A673 (cell line): ENCODE results near the gene SLC39A8. TPM values are rescaled to one million over a fixed set of nuclear protein-coding genes. Genes with fewer than 3 reads are reported as not detected.
"Not testable (repeated sequence)": the region's sequence is repeated elsewhere in the genome, so short reads cannot be mapped to it uniquely, and the experiment has no call there.

Experiments used
- BruUV-seq: library from RNA; stranded (reverse); fragments of 400-500 nt; replicated peaks from 2 replicates; lab custom pipeline; 2021; lab: Mats Ljungman, UMichigan
- CTCF ChIA-PET: fragments of 300-600 bp; sonication (Branson Sonifier 250); formaldehyde crosslinking; loops from one replicate; lab custom pipeline; 2022; ENCODE audit warnings: antibody characterized with exemption; lab: Charles Lee
- POLR2A ChIA-PET: fragments of 300-600 bp; sonication (Branson Sonifier 250); formaldehyde crosslinking; loops from one replicate; lab custom pipeline; 2022; ENCODE audit warnings: antibody characterized with exemption; ENCODE audit not compliant: low non-redundant PET; lab: Charles Lee
- DNase-seq: peaks from one replicate; pipeline ENCODE4 v3.0.0-alpha.2; 2015; ENCODE audit warnings: low spot score
- H3K27ac ChIP-seq: fragments of 200-600 bp; sonication (generic); 2 replicates; pipeline ENCODE4 v1.5.1; 2016; ENCODE audit warnings: mixed run types, low read depth, mild to moderate bottlenecking, mixed read lengths, antibody characterized with exemption, low read length; ENCODE audit not compliant: poor library complexity, severe bottlenecking
- H3K27me3 ChIP-seq: fragments of 200-600 bp; sonication (generic); replicated peaks from 2 replicates; pipeline ENCODE4 v1.6.1; 2017; ENCODE audit warnings: mixed run types, low read depth, mild to moderate bottlenecking, mixed read lengths, antibody characterized with exemption, low read length; ENCODE audit not compliant: insufficient read depth, poor library complexity
- H3K36me3 ChIP-seq: fragments of 200-600 bp; sonication (generic); 2 replicates; pipeline ENCODE4 v1.6.1; 2016; ENCODE audit warnings: mixed run types, mild to moderate bottlenecking, mixed read lengths, antibody characterized with exemption, low read length; ENCODE audit not compliant: insufficient read depth, poor library complexity, severe bottlenecking
- H3K4me1 ChIP-seq: fragments of 200-600 bp; sonication (generic); 2 replicates; pipeline ENCODE4 v1.6.1; 2017; ENCODE audit warnings: mixed run types, mild to moderate bottlenecking, mixed read lengths, antibody characterized with exemption, low read length; ENCODE audit not compliant: insufficient read depth, poor library complexity, severe bottlenecking
- H3K4me3 ChIP-seq: fragments of 200-600 bp; sonication (generic); 2 replicates; pipeline ENCODE4 v1.5.1; 2016; ENCODE audit warnings: low read depth, mixed run types, mild to moderate bottlenecking, mixed read lengths, low read length; ENCODE audit not compliant: poor library complexity, severe bottlenecking
- H3K9me3 ChIP-seq: fragments of 200-600 bp; sonication (generic); 2 replicates; pipeline ENCODE4 v1.6.1; 2016; ENCODE audit warnings: mixed run types, low read depth, mild to moderate bottlenecking, mixed read lengths, antibody characterized with exemption, low read length; ENCODE audit not compliant: poor library complexity, severe bottlenecking
- EZH2 ChIP-seq: fragments of 200-600 bp; sonication (generic); IDR thresholded peaks from 2 replicates; pipeline ENCODE4 v1.6.1; 2017; ENCODE audit warnings: borderline replicate concordance, low read depth, mild to moderate bottlenecking, mixed read lengths, antibody characterized with exemption, low read length; ENCODE audit not compliant: poor library complexity, severe bottlenecking
- intact Hi-C: fragments of 100-400 bp; cut with micrococcal nuclease; formaldehyde crosslinking; loops from one replicate; pipeline ENCODE4 v1.10.0; 2022; ENCODE audit not compliant: unreplicated experiment
- total RNA-seq: library from RNA; stranded (reverse); gene quantifications from 2 replicates; pipeline ENCODE4 v1.2.3, GENCODE V29; 2021
- TF ChIP-seq, protein P1 (sequence below): fragments of 300-800, 200-600 bp; sonication (generic); conservative IDR thresholded peaks from 2 replicates; pipeline ENCODE4 v1.5.1; 2017; ENCODE audit warnings: low read depth, mild to moderate bottlenecking, antibody characterized with exemption, low read length, moderate library complexity, mixed read lengths

Gene SLC39A8
- total RNA-seq, 1 experiment from 2014 or later: 12.3 TPM

DNA sequence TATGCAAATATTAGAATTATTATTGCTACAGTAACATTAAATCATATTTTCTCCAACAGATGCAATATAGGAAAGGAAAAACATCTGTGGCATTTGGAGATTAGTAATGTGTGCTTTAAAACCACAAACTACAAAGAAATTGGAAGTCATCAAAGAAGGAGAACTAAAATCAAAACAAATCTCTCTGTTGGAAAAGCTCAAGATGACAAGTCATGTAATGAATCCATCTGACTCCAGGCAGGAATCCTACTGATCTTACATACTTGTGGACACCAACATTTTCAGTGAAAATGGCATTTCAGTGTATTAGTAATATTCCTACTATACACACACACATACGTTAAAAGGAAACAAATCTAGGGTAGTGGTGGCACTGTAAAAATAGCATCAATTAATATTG lies 98.2 kb downstream of the SLC39A8 start:
- Histone ChIP-seq H3K9me3 (no peaks in the 10 kb centered on the region), H3K27ac (no peak overlapping the region), H3K4me1 (no peaks in the 10 kb centered on the region), H3K27me3 (no peaks in the 10 kb centered on the region), H3K36me3 (no peaks in the 10 kb centered on the region), H3K4me3 (no peak overlapping the region)
- intact Hi-C loops: no loop called here
- TF ChIP-seq, protein P1, sequence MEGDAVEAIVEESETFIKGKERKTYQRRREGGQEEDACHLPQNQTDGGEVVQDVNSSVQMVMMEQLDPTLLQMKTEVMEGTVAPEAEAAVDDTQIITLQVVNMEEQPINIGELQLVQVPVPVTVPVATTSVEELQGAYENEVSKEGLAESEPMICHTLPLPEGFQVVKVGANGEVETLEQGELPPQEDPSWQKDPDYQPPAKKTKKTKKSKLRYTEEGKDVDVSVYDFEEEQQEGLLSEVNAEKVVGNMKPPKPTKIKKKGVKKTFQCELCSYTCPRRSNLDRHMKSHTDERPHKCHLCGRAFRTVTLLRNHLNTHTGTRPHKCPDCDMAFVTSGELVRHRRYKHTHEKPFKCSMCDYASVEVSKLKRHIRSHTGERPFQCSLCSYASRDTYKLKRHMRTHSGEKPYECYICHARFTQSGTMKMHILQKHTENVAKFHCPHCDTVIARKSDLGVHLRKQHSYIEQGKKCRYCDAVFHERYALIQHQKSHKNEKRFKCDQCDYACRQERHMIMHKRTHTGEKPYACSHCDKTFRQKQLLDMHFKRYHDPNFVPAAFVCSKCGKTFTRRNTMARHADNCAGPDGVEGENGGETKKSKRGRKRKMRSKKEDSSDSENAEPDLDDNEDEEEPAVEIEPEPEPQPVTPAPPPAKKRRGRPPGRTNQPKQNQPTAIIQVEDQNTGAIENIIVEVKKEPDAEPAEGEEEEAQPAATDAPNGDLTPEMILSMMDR: no peak
- TF ChIP-seq EZH2: no peak
- POLR2A ChIA-PET: no interaction called here
- CTCF ChIA-PET: no interaction called here
- no TSS peak for BruUV-seq
- no peak for DNase-seq

DNA sequence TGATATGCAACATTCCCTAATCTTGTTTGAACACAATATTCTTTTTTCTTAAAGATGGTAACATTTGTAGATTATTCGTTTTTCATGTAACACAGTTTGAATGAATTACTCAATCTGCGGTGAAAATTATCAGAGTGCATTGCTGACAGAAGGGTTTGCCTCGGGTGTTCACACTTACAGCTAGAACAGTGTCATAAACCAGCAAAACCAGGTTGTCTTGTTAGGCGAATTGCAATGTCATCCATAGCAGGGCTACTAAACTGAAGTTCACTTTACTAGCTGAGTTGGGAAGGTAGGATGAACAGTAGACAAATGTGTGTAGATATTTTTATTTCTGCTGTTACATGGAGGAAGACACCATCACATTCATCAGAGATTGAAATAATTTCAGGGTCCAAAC lies 98.9 kb downstream of the SLC39A8 start:
- ChIA-PET CTCF (no interaction called here), POLR2A (no interaction called here)
- no peaks in the 10 kb centered on the region for H3K36me3 ChIP-seq
- no peaks in the 10 kb centered on the region for H3K9me3 ChIP-seq
- no peak overlapping the region for H3K27ac ChIP-seq
- BruUV-seq: no TSS peak
- no peak overlapping the region for H3K4me3 ChIP-seq
- H3K4me1 ChIP-seq: no peaks in the 10 kb centered on the region
- intact Hi-C loops: no loop called here
- TF ChIP-seq, protein P1: no peak
- TF ChIP-seq EZH2: no peak
- no peak for DNase-seq
- H3K27me3 ChIP-seq: no peaks in the 10 kb centered on the region

DNA sequence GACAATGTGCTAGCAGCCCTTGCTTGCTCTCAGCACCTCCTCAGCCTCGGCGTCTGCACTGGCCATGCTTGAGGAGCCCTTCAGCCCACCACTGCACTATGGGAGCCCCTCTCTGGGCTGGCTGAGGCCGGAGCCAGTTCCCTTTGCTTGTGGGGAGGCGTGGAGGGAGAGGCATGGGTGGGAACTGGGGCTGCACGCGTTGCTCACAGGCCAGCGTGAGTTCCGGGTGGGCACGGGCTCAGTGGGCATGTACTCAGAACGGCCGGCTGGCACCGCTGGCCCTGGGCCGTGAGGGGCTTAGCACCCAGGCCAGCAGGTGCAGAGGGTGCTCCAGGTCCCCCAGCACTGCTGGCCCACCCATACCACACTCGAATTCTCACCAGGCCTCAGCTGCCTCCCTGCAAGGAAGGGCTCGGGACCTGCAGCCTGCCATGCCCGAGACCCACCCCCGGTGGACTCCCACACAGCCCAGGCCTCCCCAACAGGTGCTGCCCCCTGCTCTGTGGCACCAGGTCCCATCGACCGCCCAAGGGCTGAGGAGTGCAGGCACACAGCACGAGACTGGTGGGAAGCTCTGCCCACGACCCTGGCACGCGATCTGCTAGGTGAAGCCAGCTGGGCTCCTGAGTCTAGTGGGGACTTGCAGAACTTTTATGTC lies 100.3 kb downstream of the SLC39A8 start:
- CTCF ChIA-PET: no interaction called here
- intact Hi-C loops: no loop called here
- BruUV-seq: no TSS peak
- no peak for DNase-seq
- Histone ChIP-seq H3K9me3 (no peaks in the 10 kb centered on the region), H3K27me3 (no peaks in the 10 kb centered on the region), H3K4me3 (no peak overlapping the region), H3K36me3 (no peaks in the 10 kb centered on the region), H3K27ac (no peak overlapping the region), H3K4me1 (no peaks in the 10 kb centered on the region)
- POLR2A ChIA-PET: no interaction called here
- TF ChIP-seq, protein P1: no peak
- TF ChIP-seq EZH2: no peak

DNA sequence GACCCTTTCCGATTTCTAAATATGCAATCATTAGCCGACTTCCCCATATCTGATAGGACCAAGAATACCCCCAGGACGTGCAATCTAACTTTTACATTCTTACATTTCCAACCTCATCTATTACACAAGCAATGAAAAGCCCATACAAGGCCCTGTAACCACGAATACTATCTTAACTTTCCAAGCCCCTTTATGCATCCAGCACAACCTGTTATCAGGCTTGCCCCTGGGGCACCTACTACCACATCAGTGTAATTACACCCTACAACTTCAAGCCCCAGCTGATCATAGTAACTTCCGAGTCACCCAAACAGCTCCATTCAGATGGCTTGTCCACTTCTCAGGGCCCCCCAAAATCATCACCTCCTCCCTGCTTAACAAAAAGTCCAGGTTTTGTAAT lies 102.0 kb downstream of the SLC39A8 start:
- H3K4me3 ChIP-seq, BruUV-seq, CTCF ChIA-PET, intact Hi-C loops, DNase-seq, H3K36me3 ChIP-seq, H3K27me3 ChIP-seq, H3K9me3 ChIP-seq, POLR2A ChIA-PET, H3K27ac ChIP-seq, H3K4me1 ChIP-seq: not testable (repeated sequence)
